Activated CD4-positive, alpha-beta T cell treated with anti-CD3 and anti-CD28 coated beads for 1 hour (primary cell): ENCODE results near the gene SLC2A14.
"Not testable (repeated sequence)": the region's sequence is repeated elsewhere in the genome, so short reads cannot be mapped to it uniquely, and the experiment has no call there.

Source experiments
- DNase-seq: peaks from one replicate; pipeline ENCODE4 v3.0.0-alpha.2; 2020

Gene SLC2A14

DNA sequence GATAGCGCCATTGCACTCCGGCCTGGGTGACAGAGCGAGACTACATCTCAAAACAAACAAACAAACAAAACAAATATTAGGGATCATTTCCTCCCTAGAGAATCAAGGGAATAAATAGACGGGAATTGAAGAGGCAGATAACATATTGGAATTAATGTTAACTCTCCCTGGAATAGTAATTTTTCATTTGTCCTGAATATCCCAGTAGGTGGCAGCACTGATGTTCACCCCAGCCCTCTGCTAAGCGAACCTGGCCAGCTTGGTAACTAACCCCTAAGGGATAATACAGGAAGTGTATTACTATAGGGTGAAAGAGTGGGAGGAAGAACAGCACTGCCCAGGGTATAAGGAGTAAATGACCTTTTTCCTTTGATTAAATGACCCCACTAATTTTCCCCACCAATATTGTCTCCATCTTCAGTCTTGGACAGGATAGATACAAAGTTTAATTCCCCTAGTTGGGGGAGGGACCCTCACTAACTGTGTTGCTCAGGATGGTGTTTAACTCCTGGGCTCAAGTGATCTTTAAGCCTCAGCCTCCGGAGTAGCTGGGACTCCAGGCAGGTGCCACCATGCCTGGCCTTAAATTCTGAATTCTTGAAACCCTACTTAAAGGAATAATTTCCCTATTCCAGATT lies 40.5 kb downstream of the SLC2A14 start:
- no peak for DNase-seq

DNA sequence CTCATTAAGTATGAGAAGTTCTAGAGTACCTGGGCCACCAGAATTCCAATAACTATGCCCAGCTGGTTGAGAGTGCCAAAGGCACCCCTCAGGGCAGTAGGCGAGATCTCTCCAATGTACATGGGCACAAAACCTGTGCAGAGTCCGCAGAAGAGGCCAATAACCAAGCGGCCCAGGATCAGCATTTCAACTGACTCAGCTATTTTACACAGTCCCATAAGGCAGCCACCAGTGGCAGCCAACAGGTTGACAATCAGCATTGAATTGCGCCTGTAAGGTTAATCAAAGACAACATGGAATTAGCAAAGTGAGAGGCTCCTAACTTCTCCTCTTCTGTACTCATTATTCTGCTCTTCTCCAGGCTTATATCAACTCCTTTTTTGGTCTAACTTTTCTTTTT lies 43.0 kb downstream of the SLC2A14 start:
- not testable (repeated sequence) for DNase-seq

DNA sequence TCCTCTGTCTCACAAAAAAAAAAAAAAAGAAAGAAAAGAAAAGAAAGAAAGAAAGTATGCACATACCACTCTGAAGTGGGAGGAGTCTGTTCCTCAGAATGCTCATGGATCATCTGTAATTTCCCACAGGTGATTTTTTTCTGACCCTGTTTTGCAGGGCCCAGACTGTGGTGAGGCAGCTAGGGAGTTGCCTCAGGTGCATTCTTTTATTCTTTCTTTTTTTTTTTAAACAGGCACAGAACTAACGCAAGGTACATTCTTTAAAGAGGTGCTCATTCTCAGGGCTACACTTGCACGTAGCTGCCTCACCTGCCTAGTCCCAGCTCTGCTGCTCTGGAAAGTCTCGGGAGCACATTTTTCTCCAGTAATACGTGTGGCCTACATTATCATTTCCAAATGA lies 47.0 kb downstream of the SLC2A14 start:
- not testable (repeated sequence) for DNase-seq

DNA sequence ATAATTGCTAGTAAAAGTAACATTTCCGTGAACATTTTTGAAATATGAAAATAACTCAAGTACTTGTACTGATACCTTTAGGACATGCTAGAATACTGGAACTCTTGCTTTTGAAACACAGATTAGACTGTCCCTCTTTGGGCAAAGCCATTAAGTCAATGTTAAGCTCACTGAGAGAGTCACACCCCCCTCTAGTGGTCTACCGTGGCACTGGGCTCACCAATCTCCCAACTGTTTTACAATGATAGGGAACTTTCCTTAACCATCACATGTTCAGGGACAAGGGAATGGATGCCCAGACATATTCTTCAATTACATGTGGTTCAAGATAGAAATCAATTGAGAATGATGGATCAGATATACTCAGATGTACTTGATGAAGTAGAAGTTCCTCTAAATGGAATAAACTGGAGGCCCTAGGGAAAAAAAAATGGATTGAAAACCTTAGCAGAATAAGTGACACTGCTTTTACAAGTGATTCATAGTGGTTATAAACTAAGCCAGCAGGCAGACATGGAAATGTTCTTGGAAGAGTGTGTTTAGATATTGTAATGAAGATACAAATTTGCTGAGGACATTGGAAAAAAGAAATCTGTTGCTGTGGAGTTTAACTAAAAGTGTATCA lies 65.7 kb downstream of the SLC2A14 start:
- DNase-seq: peak; percentile 23

DNA sequence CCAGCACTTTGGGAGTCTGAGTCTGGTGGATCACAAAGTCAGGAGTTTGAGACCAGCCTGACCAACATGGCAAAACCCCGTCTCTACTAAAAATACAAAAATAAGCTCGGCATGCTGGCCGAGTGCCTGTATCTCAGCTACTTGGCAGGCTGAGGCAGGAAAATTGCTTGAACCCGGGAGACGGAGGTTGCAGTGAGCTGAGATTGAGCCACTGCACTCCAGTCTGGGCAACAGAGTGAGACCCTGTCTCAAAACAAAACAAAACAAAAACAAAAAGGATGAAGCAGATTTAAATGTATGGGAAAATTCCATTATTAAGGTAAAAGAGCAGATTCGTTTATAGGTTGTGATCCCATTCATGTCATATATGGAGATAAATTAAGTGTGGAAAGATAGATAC lies 66.4 kb downstream of the SLC2A14 start:
- DNase-seq: not testable (repeated sequence)

DNA sequence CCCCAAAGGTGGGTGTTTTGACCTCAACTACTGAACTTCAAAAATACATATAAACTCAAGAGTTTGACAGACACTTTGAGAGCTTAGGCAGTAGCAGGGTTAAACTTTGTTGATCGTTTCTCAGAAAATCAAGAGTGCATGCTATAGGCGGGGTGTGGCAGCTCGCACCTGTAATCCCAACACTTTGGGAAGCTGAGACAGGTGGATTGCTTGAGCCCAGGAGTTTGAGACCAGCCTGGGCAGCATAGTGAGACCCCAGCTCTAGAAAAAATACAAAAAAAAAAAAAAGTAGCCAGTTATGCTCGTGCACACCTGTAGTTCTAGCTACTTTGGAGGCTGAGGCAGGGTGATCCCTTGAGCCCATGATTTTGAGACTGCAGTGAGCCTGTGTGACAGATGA lies 71.3 kb downstream of the SLC2A14 start:
- no peak for DNase-seq

DNA sequence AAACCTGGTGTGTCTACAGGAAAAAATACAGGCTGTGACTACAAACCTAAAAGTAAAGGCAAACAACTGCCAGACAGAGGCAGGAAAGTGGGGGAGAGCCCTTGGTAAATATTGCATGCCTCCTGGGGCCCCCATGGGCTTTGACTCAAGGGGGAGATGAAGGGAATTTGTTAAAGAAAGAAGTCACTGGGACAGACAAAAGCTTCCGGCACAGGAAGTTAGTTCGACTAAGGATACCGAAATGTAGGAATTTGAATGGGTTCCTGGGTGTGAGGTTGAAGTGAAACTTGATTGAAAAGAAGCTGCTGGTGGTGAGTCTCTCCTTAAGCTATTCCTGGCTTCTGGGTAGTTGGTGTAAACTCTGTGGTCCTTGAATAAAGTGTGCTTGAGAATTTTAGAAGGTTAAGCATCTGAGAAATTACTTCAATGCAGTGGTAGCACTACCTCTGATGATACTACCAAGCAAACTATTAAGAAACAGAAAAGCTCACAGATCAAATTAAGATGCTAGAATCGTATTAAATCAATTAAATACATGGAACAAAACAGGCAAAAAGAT lies 73.9 kb downstream of the SLC2A14 start:
- not testable (repeated sequence) for DNase-seq

DNA sequence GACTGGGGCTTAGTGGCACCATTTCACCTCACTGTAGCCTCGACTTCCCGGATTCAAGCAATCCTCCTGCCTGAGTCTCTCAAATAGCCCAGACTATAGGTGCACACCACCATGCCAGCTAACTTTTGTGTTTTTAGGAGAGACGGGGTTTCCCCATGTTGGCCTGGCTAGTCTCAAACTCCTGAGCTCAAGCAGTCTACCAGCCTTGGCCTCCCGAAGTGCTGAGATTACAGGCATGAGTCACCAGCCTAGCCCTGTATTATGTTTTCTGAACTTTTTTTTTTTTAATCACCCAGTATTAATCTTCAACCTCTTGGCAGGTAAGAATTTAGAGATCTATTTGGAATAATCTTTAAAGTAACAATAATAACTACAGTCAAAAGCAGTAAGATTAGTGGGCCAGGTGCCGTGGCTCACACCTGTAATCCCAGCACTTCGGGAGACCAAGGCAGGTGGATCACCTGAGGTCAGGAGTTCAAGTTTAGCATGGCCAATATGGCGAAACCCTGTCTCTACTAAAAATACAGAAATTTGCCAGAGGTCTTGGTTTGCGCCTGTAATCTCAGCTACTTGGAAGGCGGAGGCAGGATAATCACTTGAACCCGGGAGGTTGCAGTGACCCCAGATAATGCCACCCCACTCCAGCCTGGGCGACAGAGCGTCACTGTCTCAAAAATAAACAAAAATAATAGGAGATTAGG lies 74.9 kb downstream of the SLC2A14 start:
- no peak for DNase-seq

DNA sequence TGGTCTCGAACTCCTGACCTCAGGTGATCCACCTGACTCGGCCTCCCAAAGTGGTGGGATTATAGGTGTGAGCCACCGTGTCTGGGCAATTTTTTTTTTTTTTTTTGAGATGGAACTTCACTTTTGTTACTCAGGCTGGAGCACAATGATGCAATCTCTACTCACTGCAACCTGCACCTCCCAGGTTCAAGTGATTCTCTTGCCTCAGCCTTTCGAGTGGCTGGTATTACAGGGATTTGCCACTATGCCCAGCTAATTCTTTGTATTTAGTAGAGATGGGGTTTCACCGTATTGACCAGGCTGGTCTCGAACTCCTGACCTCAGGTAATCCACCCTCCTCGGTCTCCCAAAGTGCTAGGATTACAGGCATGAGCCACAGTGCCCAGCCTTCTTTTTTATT lies 75.4 kb downstream of the SLC2A14 start:
- DNase-seq: not testable (repeated sequence)

DNA sequence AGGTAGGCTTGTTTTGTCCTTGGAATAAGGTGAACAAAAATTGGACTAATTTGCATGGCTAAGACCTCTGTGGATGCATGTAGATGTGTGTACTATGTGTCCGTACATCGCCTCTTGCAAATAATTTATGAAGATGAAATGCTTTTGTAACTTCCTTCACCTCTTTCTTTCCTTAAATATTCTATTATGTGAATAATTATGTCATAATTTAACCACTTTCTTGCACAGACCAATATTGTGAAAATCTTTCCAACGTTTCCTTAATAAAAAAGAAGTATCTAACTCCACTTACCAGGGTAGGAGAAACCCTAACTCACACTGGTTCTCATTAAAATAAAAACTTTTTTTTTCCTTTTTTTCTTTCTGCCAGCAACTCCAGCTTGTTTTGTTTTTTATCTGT lies 79.5 kb downstream of the SLC2A14 start:
- DNase-seq: no peak

DNA sequence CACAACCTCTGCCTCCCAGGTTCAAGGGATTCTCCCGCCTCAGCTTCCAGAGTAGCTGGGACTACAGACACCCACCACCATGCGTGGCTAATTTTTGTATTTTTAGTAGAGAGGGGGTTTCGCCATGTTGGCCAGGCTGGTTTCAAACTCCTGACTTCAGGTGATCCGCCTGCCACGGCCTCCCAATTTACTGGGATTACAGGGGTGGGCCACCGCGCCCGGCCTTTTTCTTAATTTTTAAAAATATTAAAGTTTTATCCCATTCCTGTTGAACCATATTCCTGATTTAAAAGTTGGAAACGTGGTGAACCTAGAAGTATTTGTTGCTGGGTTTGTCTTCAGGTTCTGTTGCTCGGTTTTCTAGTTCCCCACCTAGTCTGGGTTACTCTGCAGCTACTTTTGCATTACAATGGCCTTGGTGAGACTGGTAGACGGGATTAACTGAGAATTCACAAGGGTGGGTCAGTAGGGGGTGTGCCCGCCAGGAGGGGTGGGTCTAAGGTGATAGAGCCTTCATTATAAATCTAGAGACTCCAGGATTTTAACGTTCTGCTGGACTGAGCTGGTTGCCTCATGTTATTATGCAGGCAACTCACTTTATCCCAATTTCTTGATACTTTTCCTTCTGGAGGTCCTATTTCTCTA lies 83.7 kb downstream of the SLC2A14 start, which contains the start of gene NANOG:
Gene NANOG, plus strand, starts transcription at position 519 of the 645 bp plus-strand sequence. CDS start 213 bp downstream, outside the sequence.
- DNase-seq: not testable (repeated sequence)

DNA sequence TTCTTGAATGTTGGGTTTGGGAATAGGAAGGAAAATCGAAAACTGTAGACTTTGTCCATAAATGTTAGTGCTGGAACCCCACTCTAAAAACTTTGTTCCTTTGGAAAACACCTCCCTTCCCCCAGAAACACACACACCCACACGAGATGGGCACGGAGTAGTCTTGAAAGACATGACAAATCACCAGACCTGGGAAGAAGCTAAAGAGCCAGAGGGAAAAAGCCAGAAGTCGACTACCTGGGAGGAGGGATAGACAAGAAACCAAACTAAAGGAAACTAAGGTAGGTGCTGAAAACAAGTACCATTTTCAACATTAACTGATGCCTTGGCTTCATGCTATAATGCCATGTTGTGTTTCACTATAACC lies 84.4 kb downstream of the SLC2A14 start:
- no peak for DNase-seq

DNA sequence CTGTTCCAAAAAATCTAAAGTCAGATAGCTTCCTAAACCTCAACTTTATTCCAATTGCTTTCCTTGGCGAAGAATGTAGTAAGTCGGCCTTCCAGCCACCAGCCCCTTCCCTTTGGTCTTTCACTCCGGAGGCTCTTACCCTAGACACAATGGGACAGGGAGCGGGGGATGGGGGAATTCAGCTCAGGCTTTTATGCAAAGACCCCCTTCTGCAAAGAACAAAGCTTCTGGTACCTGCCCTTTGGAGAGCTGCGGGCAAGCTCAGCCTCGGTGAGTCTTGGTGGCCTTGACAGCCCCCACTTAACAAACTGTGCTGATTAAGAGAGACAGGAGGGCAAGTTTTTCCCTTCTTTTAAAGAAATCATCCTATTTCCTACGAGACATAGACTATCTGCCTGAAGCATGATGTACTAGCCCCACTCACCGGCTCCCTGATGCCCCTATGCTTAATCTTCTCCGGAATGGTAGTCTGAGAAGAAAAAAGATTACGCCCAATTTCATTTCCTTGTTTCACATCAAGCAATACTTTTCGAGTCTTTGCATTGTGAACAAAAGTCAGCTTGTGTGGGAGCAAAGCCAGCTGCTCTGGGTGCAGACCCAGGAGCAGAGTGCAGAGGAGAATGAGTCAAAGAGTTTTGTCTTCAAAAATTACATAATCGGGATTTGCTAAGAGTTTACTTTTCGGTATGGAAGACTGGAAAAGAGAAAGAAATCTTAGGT lies 85.0 kb downstream of the SLC2A14 start:
- no peak for DNase-seq

DNA sequence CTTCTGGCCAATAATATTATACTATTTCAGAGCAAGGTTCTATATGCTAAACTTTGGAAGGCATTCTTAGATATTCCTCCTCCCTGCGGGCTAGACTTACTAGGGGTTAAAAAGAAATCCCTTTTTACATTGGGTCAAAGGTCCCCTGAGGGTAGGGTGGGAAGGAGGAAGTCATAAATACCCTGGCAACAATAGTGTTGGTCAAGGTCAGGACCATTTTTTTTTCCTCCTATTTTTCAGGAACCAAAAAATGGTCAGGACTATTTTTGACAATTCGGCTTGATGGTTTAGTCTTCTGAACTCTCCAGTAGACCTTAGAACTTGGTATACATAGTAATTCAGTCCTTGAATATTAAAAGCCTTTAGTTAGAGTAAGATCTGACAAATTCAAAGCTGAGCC lies 88.0 kb downstream of the SLC2A14 start:
- DNase-seq: no peak

DNA sequence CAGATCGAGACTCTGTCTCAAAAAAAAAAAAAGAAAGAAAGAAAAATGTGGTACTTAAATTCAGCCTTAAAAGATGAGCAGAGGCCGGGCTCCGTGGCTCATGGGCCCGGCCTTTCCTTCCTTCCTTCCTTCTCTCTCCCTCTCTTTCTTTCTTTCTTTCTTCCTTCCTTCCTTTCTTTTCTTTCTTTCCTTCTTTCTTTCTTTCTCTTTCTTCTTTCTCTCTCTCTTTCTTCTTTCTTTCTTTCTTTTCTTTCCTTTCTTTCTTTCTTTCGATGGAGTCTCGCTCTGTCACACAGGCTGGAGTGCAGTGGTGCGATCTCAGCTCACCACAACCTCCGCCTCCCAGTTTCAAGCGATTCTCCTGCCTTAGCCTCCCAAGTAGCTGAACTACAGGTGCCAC lies 89.3 kb downstream of the SLC2A14 start:
- not testable (repeated sequence) for DNase-seq

DNA sequence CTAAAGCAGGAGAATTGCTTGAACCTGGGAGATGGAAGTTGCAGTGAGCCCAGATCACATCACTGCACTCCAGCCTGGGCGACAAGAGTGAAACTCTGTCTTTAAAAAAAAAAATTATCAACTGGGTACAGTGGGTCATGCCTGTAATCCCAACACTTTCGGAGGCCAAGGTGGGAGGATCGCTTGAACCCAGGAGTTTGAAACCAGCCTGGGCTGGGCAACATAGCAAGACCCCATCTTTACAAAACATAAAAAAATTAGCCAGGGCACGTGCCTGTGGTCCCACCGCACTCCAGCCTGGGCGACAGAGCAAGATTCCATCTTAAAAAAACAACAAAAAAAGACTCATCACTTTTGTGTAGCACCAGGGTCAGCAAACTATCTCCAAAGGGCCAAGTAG lies 90.7 kb downstream of the SLC2A14 start:
- DNase-seq: no peak

DNA sequence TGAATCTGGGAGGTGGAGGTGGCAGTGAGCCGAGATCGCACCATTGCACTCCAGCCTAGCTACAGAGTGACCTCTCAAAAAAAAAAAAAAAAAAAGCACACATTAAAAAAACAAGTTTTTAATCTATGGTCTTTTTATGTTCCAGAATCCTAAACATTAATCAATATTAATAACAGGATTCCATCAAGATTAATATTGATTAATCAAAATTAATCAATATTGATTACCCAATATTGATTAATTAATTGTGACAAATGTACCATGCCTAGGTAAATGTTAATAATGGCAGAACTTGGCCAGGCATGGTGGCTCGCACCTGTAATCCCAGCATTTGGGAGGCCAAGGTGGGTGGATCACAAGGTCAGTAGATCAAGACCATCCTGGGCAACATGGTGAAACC lies 91.4 kb downstream of the SLC2A14 start:
- DNase-seq: no peak

DNA sequence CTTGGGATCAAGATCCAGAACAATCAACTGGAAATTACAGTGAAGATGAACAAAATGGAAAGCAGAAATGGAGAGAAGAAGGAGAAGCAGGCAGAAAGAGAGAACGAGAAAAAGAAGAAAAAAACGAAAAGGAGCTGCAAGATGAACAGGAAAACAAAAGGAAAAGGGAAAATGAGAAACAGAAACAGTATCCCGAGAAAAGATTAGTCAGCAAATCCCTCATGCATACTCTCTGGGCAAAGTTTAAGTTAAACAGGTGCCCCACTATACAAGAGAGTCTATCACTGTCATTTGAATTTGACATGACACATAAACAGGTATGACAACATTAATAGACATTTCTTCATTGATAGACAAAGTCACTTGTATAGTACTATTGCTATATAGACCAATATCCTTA lies 102.7 kb downstream of the SLC2A14 start:
- no peak for DNase-seq
